Esophagus squamous epithelium (tissue), 5 donors: Measurements from ENCODE around the gene SNX21. TPM values are rescaled to one million over a fixed set of nuclear protein-coding genes. Genes with fewer than 3 reads are reported as not detected.
"Not testable (repeated sequence)": the region's sequence is repeated elsewhere in the genome, so short reads cannot be mapped to it uniquely, and the experiment has no call there.

ENCODE experiments used
- DNase-seq: peaks from one replicate; lab custom pipeline; 2025; lab: John Stamatoyannopoulos, UW
- H3K27ac ChIP-seq, 4 donors: fragments of 200-600 bp; sonication (generic); one replicate each; pipeline ENCODE4 v1.5.1; 2016 to 2019; ENCODE audit warnings: mild to moderate bottlenecking in 1 of 4
- H3K27me3 ChIP-seq, 4 donors: fragments of 200-600 bp; sonication (generic); 1 replicate in 3 of 4; 2 replicates in 1 of 4; pipeline versions ENCODE4 v1.5.1 to v1.6.0; 2017 to 2021; ENCODE audit warnings: antibody characterized with exemption in 1 of 4
- H3K36me3 ChIP-seq, 3 donors: fragments of 200-600 bp; sonication (generic); one replicate each; pipeline ENCODE4 v1.5.1; 2016 to 2019
- H3K4me1 ChIP-seq, 3 donors: fragments of 200-600 bp; sonication (generic); one replicate each; pipeline ENCODE4 v1.5.1; 2017 to 2019
- H3K4me3 ChIP-seq, 4 donors: fragments of 200-600 bp; sonication (generic); 1 replicate in 3 of 4; 2 replicates in 1 of 4; pipeline ENCODE4 v1.5.1; 2016 to 2019; ENCODE audit warnings: mild to moderate bottlenecking in 2 of 4, moderate library complexity in 1 of 4
- H3K9me3 ChIP-seq, 3 donors: fragments of 200-600 bp; sonication (generic); one replicate each; pipeline ENCODE4 v1.5.1; 2016 to 2019
- POLR2A ChIP-seq, 4 donors: fragments of 450-650 bp; IDR thresholded peaks; one replicate each; pipeline ENCODE4 v1.6.1; 2017; ENCODE audit warnings: antibody characterized with exemption in 4 of 4, mild to moderate bottlenecking in 4 of 4, moderate library complexity in 3 of 4
- WGBS, 2 donors: methylation state at CpG; one replicate each; pipeline ENCODE4 v1.1.5; 2018; 5-methylcytosine and 5-hydroxymethylcytosine counted together
- intact Hi-C: fragments of 100-400 bp; cut with DNase I; formaldehyde crosslinking; loops from one replicate; pipeline ENCODE4 v1.15.0; 2022
- total RNA-seq, 4 donors: library from RNA; depleted of rRNA; stranded (reverse); fragments of >200 nt; gene quantifications; one replicate each; pipeline ENCODE4 v1.1.0, GENCODE V29; 2016
- TF ChIP-seq, protein P1 (sequence below), 6 experiments: fragments of 450-650 bp in 4 of 6; fragments of 200-600 bp in 2 of 6; sonication (generic) in 2 of 6; IDR thresholded peaks; one replicate each; pipeline ENCODE4 v1.5.1; 2016 to 2019; ENCODE audit warnings: antibody characterized with exemption in 6 of 6, mild to moderate bottlenecking in 4 of 6, moderate library complexity in 4 of 6
- donor health status: DM: yes; HTN: yes; CAD: no.

Gene SNX21
- total RNA-seq, 4 donors from 2014 or later, result 21.2 to 43.2 (median 37.4) TPM

DNA sequence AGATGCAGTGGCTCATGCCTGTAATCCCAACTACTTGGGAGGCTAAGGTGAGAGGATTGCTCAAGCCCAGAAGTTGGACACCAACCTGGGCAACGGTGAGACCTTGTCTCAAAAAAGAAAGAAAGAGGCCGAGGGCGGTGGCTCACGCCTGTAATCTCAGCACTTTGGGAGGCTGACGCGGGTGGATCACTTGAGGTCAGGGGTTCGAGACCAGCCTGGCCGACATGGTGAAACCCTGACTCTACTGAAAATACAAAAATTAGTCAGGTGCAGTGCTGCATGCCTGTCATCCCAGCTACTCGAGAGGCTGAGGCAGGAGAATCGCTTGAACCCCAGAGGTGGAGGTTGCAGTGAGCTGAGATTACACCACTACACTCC lies 40.5 kb downstream of the SNX21 start:
- H3K9me3 ChIP-seq, H3K27ac ChIP-seq, H3K27me3 ChIP-seq, H3K4me1 ChIP-seq, intact Hi-C loops, H3K4me3 ChIP-seq, DNase-seq: not testable (repeated sequence)
- 85 to 89% methylated on average over 8 to 10 of the region's 10 CpGs for WGBS, 2 donors
- H3K36me3 ChIP-seq, result peaks cover 0 to 22% (median 5%) of the 10 kb centered on the region in 3 donors
- TF ChIP-seq, protein P1, sequence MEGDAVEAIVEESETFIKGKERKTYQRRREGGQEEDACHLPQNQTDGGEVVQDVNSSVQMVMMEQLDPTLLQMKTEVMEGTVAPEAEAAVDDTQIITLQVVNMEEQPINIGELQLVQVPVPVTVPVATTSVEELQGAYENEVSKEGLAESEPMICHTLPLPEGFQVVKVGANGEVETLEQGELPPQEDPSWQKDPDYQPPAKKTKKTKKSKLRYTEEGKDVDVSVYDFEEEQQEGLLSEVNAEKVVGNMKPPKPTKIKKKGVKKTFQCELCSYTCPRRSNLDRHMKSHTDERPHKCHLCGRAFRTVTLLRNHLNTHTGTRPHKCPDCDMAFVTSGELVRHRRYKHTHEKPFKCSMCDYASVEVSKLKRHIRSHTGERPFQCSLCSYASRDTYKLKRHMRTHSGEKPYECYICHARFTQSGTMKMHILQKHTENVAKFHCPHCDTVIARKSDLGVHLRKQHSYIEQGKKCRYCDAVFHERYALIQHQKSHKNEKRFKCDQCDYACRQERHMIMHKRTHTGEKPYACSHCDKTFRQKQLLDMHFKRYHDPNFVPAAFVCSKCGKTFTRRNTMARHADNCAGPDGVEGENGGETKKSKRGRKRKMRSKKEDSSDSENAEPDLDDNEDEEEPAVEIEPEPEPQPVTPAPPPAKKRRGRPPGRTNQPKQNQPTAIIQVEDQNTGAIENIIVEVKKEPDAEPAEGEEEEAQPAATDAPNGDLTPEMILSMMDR (IDR thresholded peaks at IDR 0.05), result peak in 1 of 6 experiments; percentile 2

DNA sequence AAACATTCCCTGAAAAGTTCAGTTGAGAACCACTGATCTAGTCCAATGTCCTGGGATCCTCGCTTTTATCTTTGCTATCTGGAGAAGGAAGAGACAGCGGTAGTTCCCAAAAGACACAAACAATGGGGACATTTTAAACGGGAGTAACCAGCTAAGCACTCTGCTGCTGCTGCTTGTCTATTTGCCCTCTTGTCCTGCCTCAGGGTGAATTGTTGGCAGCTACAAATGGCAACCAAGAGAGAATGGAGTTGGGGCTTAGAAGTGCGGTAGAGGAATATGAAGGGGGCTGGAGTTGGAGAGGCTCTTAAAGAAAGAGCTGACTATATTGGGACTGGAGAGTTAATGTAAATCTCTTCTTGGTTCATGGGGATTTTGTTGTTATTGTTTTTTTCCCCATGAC lies 41.0 kb downstream of the SNX21 start:
- H3K27me3 ChIP-seq, result no peaks in the 10 kb centered on the region
- no peak overlapping the region for H3K27ac ChIP-seq
- H3K36me3 ChIP-seq, result peaks cover 0 to 22% (median 5%) of the 10 kb centered on the region in 3 donors
- intact Hi-C loops, result no loop called here
- DNase-seq, result no peak
- no peaks in the 10 kb centered on the region for H3K4me1 ChIP-seq
- WGBS, 2 donors, result 63 to 70% methylated on average over 4 of the region's 4 CpGs
- no peaks in the 10 kb centered on the region for H3K9me3 ChIP-seq
- TF ChIP-seq, protein P1 (IDR thresholded peaks at IDR 0.05), result no peak
- TF ChIP-seq POLR2A (IDR thresholded peaks at IDR 0.05), result no peak
- no peak overlapping the region for H3K4me3 ChIP-seq

DNA sequence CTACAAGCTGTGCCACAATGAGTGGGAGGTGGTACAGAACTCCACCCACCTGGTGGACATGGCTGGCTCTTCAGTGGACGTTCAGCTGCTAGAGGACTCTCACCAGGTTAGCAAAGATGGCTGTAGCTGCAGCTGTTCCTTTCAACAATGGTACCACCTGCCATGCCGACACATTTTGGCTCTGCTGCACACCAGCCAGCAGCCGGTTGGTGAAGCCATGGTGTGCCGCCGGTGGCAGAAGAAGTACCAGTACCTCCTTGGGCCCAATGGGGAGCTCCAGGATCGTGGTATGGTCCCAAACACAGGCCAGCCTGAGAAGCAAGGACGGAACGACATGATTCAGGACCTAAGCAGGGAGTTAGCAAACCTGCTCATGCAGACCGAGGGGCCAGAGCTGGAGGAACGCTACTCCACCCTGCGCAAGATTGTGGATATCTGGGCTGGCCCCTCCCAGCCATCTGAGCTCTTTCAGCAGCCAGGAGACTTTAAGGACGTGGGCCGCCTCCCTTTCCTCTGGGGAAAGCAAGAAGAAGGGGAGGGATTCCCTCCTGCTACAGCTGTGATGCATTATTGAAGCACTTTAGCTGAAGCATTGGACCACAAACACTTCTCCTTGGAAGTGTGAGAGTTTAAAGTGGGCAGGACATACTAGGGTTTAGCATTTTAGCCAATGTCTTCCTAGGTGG lies 44.6 kb downstream of the SNX21 start:
- 80 to 91% methylated on average over 5 to 7 of the region's 13 CpGs for WGBS, 2 donors
- H3K27ac ChIP-seq, result peak overlapping the region in 1 of 4 donors; percentile 28
- intact Hi-C loops, result no loop called here

DNA sequence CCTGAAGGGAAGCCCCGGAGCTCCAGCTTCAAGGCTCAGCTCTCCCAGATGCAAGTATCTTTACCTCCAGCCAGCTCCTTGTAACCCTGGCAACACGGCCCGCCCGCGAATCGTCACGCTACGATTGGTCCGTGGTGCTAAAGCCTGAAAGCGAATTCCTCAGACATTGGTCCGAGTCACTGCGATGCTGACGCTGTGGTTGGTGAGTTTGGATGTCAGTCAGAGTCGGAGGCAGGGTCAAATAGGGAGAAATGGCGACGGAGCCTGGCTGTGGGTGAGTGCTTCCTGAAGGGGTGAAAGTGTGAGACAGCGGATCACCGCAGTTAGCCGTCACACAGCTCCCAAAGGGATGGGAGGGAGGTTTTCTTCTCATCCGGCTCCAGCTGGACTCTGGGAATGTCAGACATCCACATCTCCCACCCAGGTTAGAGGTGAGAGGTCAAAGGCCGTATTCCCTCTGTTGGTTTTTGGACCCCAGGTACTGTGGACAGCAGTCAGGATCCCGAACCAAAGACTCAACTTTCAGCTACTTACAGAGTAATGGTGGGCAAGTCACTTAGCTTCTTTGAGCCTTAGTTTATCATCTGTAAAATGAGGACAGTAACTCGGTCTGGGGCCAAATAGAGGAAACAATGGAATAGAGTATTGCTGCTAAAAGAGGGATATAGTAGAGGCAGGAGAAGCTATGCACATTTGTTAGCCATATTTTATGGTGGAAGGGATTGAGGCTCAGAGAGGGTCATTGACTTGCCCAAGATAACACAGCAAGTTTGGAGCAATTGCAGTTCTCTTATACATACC lies 47.6 kb downstream of the SNX21 start, which contains the start of gene ZSWIM1:
Gene ZSWIM1 (plus strand): TSS at position 240 of the 801 bp plus-strand sequence. CDS start 1,366 bp downstream, outside the sequence.
- WGBS, 2 donors, result 0% methylated on average over 13 to 16 of the region's 23 CpGs
- intact Hi-C loops, result no loop called here

More for the DNA sequence above, 44.6 kb downstream of the SNX21 start:
- no peaks in the 10 kb centered on the region for H3K9me3 ChIP-seq
- DNase-seq, result no peak
- H3K36me3 ChIP-seq, result peaks cover 0 to 29% (median 11%) of the 10 kb centered on the region in 3 donors
- TF ChIP-seq, protein P1 (IDR thresholded peaks at IDR 0.05), result no peak
- no peak for TF ChIP-seq POLR2A (IDR thresholded peaks at IDR 0.05)
- H3K27me3 ChIP-seq, result no peaks in the 10 kb centered on the region
- no peak overlapping the region for H3K4me3 ChIP-seq
- H3K4me1 ChIP-seq, result peaks cover 5 to 19% (median 12%) of the 10 kb centered on the region in 3 donors

More for the DNA sequence above, 47.6 kb downstream of the SNX21 start, which contains the start of gene ZSWIM1:
- no peaks in the 10 kb centered on the region for H3K27me3 ChIP-seq
- H3K4me1 ChIP-seq, result peaks cover 5 to 33% (median 18%) of the 10 kb centered on the region in 3 donors
- H3K27ac ChIP-seq, result peak within 1 kb of the TSS; percentile 82 to 93 (median 90)
- no peaks in the 10 kb centered on the region for H3K9me3 ChIP-seq
- TF ChIP-seq POLR2A (IDR thresholded peaks at IDR 0.05), result peak in 2 of 4 donors; percentile 9 to 68
- TF ChIP-seq, protein P1 (IDR thresholded peaks at IDR 0.05), result no peak
- H3K36me3 ChIP-seq, result peaks cover 6 to 57% (median 15%) of the 10 kb centered on the region in 3 donors
- peak within 1 kb of the TSS; percentile 42 to 86 (median 60) for H3K4me3 ChIP-seq
- peak; percentile 93 for DNase-seq
